ENCODE measurements around the gene ZBED2.
"Not testable (repeated sequence)": the region's sequence is repeated elsewhere in the genome, so short reads cannot be mapped to it uniquely, and the experiment has no call there.

ZBED2 gene

GRCh38 chr3:111595232-111595631, at the start of gene ZBED2:
ZBED2 (minus strand) TSS chr3:111595346; CDS start chr3:111594201, 1,145 bp downstream.
- no peak for DNase-seq

GRCh38 chr3:111639316-111639715, 44.2 kb upstream of the ZBED2 start:
- DNase-seq, result no peak

- DNase-seq, result no peak
Measured at GRCh38 chr3:111636366-111636885, 41.3 kb upstream of the ZBED2 start.

GRCh38 chr3:111635403-111635802, 40.3 kb upstream of the ZBED2 start:
- no peak for DNase-seq

- DNase-seq, result not testable (repeated sequence)
Measured at GRCh38 chr3:111630638-111631037, 35.5 kb upstream of the ZBED2 start.

- not testable (repeated sequence) for DNase-seq
Measured at GRCh38 chr3:111629018-111629417, 33.9 kb upstream of the ZBED2 start.

- no peak for DNase-seq
Measured at GRCh38 chr3:111627092-111627491, 31.9 kb upstream of the ZBED2 start.

GRCh38 chr3:111621535-111621934, 26.4 kb upstream of the ZBED2 start:
- DNase-seq, result no peak

- DNase-seq, result no peak
Measured at GRCh38 chr3:111619833-111620232, 24.7 kb upstream of the ZBED2 start.

- DNase-seq, result no peak
Measured at GRCh38 chr3:111618945-111619344, 23.8 kb upstream of the ZBED2 start.

GRCh38 chr3:111617912-111618601, 22.9 kb upstream of the ZBED2 start:
- no peak for DNase-seq

- no peak for DNase-seq
Measured at GRCh38 chr3:111617406-111617805, 22.3 kb upstream of the ZBED2 start.

GRCh38 chr3:111616417-111617105, 21.4 kb upstream of the ZBED2 start:
- peak; percentile 79 for DNase-seq

GRCh38 chr3:111615880-111616279, 20.7 kb upstream of the ZBED2 start:
- DNase-seq, result no peak

GRCh38 chr3:111613294-111613693, 18.1 kb upstream of the ZBED2 start:
- DNase-seq, result no peak

- no peak for DNase-seq
Measured at GRCh38 chr3:111610612-111611054, 15.5 kb upstream of the ZBED2 start.

- DNase-seq, result peak; percentile 86
Measured at GRCh38 chr3:111610189-111610588, 15.0 kb upstream of the ZBED2 start.

- no peak for DNase-seq
Measured at GRCh38 chr3:111609700-111610099, 14.6 kb upstream of the ZBED2 start.

GRCh38 chr3:111608383-111608782, 13.2 kb upstream of the ZBED2 start:
- DNase-seq, result peak; percentile 48

GRCh38 chr3:111607240-111607920, 12.2 kb upstream of the ZBED2 start:
- no peak for DNase-seq

- no peak for DNase-seq
Measured at GRCh38 chr3:111605493-111605892, 10.3 kb upstream of the ZBED2 start.

- DNase-seq, result no peak
Measured at GRCh38 chr3:111605018-111605417, 9.9 kb upstream of the ZBED2 start.

- no peak for DNase-seq
Measured at GRCh38 chr3:111604119-111604518, 9.0 kb upstream of the ZBED2 start.

- DNase-seq, result no peak
Measured at GRCh38 chr3:111603679-111604078, 8.5 kb upstream of the ZBED2 start.
